ENCODE data around the gene APOE. TPM values are rescaled to one million over a fixed set of nuclear protein-coding genes. Genes with fewer than 3 reads are reported as not detected.

Gene APOE
- total RNA-seq, 1 experiment from 2014 or later, result 530 TPM

- H3K27me3 ChIP-seq (ENCODE audit: insufficient read depth, low read length), result no peaks in the 10 kb centered on the region
- Mint-ChIP-seq H3K4me3 (no peak overlapping the region), H3K27me3 (ENCODE audit: low read depth) (peaks cover 2% of the 10 kb centered on the region; the same call in 1 of the 2 replicates), H3K9me3 (no peaks in the 10 kb centered on the region), H3K4me1 (no peaks in the 10 kb centered on the region), H3K36me3 (ENCODE audit: insufficient read depth in 1 of 3, low read depth in 3 of 3) (no peaks in the 10 kb centered on the region), H3K27ac (peak overlapping the region in 1 of 3 experiments; percentile 10; a peak in 2 of 7 replicates)
- no peak overlapping the region for H2BK15ac ChIP-seq (ENCODE audit: low read depth, low read length)
- no peak overlapping the region for H3T11ph ChIP-seq (ENCODE audit: low read length)
- H3K9me3 ChIP-seq (ENCODE audit: control insufficient read depth, low read depth, low read length), result no peaks in the 10 kb centered on the region
- TF ChIP-seq CTCF (conservative IDR thresholded peaks at IDR 0.05), result no peak
- H4K5ac ChIP-seq (ENCODE audit: insufficient read length, low read depth, low read length), result no peak overlapping the region
- no peak overlapping the region for H3K9ac ChIP-seq (ENCODE audit: extremely low read depth, insufficient read length, low read length)
- H2BK20ac ChIP-seq (ENCODE audit: low read depth, low read length, poor library complexity, severe bottlenecking), result no peak overlapping the region
- H3K27ac ChIP-seq (ENCODE audit: insufficient read length, low read depth, low read length), result no peak overlapping the region
- DNase-seq, result no peak
- H4K91ac ChIP-seq (ENCODE audit: insufficient read length, low read depth, low read length), result no peak overlapping the region
- H2AFZ ChIP-seq (ENCODE audit: low read length), result no peak overlapping the region
- H3K4me2 ChIP-seq (ENCODE audit: insufficient read depth, insufficient read length, low read length), result no peak overlapping the region
- no peak overlapping the region for H3K14ac ChIP-seq (ENCODE audit: insufficient read depth, low read length)
- H3K79me1 ChIP-seq (ENCODE audit: insufficient read depth, low read depth, low read length, poor library complexity, severe bottlenecking), result no peaks in the 10 kb centered on the region
- no CpG with 5 or more reads among the region's 10 CpGs for WGBS (ENCODE audit: extremely low coverage, insufficient read length, low lambda C conversion rate)
- H2BK120ac ChIP-seq (ENCODE audit: low read depth, low read length, poor library complexity, severe bottlenecking), result no peak overlapping the region
- H3K18ac ChIP-seq (ENCODE audit: insufficient read length, low read depth, low read length), result no peak overlapping the region
- no peak overlapping the region for H2AK5ac ChIP-seq (ENCODE audit: insufficient read length, low read length)
- no peak overlapping the region for H3K4ac ChIP-seq (ENCODE audit: low read depth, low read length)
- H3K23ac ChIP-seq (ENCODE audit: insufficient read length, low read depth, low read length), result no peak overlapping the region
- H3K23me2 ChIP-seq (ENCODE audit: insufficient read length, low read depth, low read length, poor library complexity, severe bottlenecking), result peaks cover 3% of the 10 kb centered on the region
- H3K79me2 ChIP-seq (ENCODE audit: insufficient read depth, low read length), result no peaks in the 10 kb centered on the region
- no peaks in the 10 kb centered on the region for H4K20me1 ChIP-seq (ENCODE audit: control insufficient read depth, insufficient read depth, insufficient read length)
- no peak overlapping the region for H2BK12ac ChIP-seq (ENCODE audit: insufficient read length, low read depth, low read length)
- H3K56ac ChIP-seq (ENCODE audit: insufficient read length, low read depth, low read length), result no peak overlapping the region
- no peak overlapping the region for H4K8ac ChIP-seq (replicated peaks; ENCODE audit: insufficient read length, low read depth, low read length)
- H2BK5ac ChIP-seq (ENCODE audit: insufficient read length, low read length), result no peak overlapping the region
- no peaks in the 10 kb centered on the region for H3K4me1 ChIP-seq (ENCODE audit: insufficient read depth, low read length)
Measured at GRCh38 chr19:44943801-44944249, 38.2 kb downstream of the APOE start.
